Activated CD4-positive, CD25-positive, alpha-beta regulatory T cell treated with anti-CD3 and anti-CD28 coated beads, Interleukin-2, amount 50 U/mL, for 72 hours (primary cell): Measurements from ENCODE around the gene TLE1.

Source experiments
- DNase-seq: peaks from one replicate; pipeline ENCODE4 v3.0.0; 2021

TLE1 gene

GRCh38 chr9:81540142-81540710 lies 149.1 kb downstream of the TLE1 start:
- DNase-seq = no peak

- no peak for DNase-seq
These were observed 150.0 kb downstream of the TLE1 start for GRCh38 chr9:81539317-81539716.

GRCh38 chr9:81538890-81539289 lies 150.5 kb downstream of the TLE1 start:
- no peak for DNase-seq

GRCh38 chr9:81537964-81538363 lies 151.4 kb downstream of the TLE1 start:
- DNase-seq = no peak

GRCh38 chr9:81536242-81537025 lies 152.9 kb downstream of the TLE1 start:
- no peak for DNase-seq

GRCh38 chr9:81535542-81536241 lies 153.7 kb downstream of the TLE1 start:
- DNase-seq = no peak

- DNase-seq = no peak
These were observed 155.0 kb downstream of the TLE1 start for GRCh38 chr9:81534138-81534875.
